ENCODE results near the gene SEC22C.
"Not testable (repeated sequence)": the region's sequence is repeated elsewhere in the genome, so short reads cannot be mapped to it uniquely, and the experiment has no call there.

Gene SEC22C, protein sequence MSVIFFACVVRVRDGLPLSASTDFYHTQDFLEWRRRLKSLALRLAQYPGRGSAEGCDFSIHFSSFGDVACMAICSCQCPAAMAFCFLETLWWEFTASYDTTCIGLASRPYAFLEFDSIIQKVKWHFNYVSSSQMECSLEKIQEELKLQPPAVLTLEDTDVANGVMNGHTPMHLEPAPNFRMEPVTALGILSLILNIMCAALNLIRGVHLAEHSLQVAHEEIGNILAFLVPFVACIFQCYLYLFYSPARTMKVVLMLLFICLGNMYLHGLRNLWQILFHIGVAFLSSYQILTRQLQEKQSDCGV

GRCh38 chr3:42581709-42582473 is at the start of gene SEC22C:
SEC22C (minus strand) TSS chr3:42581967; CDS start chr3:42569046, 12,921 bp downstream.
- DNase-seq = peak; percentile 94

GRCh38 chr3:42613462-42613861 is 31.7 kb upstream of the SEC22C start:
- DNase-seq = no peak

DNA sequence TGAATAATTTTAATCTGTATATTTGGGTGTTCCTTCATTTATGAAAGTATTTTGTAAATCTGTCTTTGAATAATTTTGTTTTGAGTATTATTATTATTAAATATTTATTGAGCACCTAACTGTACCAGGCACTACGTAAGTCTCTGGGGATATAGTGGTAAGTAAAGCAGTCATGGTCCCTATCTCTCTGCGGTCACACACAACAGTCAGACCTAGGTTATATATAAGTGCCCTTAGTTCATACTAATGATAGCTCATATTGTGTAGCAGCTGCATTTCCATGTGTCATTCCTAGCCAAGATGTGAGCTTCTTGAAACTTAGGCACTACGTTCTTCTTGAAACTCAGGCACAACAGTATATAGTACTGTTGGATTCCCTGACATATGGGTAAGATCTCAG is 31.2 kb upstream of the SEC22C start:
- no peak for DNase-seq

GRCh38 chr3:42612217-42612616 is 30.4 kb upstream of the SEC22C start:
- no peak for DNase-seq

DNA sequence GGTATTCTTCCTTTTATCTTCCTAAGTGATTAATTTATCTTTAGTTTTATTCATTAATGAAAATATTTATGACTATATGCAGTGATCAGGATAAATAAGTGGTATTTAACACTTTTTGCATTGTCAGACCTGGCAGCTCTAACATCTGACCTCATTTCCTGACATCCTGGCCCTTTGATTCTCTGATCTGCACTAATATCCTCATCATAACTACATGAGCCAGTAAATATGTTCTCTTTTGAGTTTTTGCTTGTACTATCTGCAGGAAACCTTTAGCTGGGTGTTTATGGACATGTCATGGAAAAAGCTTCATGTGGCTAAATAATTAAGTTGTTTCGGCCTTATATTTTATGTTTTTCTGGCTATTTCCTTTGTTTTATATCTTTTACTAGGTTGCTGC is 29.2 kb upstream of the SEC22C start:
- DNase-seq = no peak

- DNase-seq = no peak
Observed at GRCh38 chr3:42608581-42608980, 26.8 kb upstream of the SEC22C start.

DNA sequence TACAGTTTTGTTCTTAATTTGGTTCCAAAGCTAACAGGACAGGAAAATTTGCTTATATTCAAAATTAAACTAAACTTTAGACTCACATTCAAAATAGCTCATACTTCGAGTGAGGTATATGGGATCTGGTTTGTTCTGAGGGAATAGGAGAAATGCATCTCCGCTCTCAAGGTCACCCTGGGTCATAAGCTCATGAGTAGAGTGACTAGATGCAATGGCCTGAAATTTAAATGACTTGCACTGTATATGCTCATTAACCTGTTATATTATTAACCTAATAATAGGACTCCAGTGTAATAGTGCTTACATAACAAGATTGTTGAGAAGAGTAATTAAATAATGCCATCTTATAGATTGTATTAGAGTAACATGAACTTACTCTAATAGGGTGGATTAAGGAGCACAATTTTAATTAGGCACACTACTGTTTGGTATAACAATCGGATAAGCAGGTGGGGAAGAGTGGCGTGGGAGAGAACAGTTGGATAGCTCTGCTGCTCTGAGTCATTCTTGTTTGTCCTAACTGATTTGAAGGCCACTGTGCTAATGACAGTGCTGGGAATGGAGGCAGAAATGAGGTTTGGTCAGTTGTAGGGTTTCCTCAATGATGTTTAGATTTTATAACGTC is 23.9 kb upstream of the SEC22C start:
- DNase-seq = peak; percentile 4

- DNase-seq = no peak
Observed at GRCh38 chr3:42602961-42603360, 21.2 kb upstream of the SEC22C start.

GRCh38 chr3:42601896-42602581 is 20.3 kb upstream of the SEC22C start:
- DNase-seq = no peak

- no peak for DNase-seq
Observed at GRCh38 chr3:42600958-42601675, 19.4 kb upstream of the SEC22C start.

- peak; percentile 100 for DNase-seq
Observed at GRCh38 chr3:42600111-42600957, 18.6 kb upstream of the SEC22C start, which contains the start of gene NKTR. NKTR (plus strand) TSS chr3:42600686; CDS start chr3:42601007, 321 bp downstream.

DNA sequence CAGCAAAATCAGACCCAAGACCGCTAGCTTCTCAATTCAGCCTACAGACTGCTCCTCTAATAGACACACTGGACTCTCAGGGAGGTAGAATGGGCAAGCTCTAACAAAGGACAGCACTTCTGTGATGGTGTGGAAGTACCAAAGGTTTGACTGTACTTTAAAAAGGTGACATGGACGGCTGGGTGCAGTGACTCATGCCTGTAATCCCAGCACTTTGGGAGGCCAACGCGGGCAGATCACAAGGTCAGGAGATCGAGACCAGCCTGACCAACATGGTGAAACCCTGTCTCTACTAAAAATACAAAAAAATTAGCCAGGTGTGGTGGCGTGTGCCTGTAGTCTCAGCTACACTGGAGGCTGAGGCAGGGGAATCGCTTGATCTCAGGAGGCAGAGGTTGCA is 15.3 kb upstream of the SEC22C start:
- DNase-seq = not testable (repeated sequence)

DNA sequence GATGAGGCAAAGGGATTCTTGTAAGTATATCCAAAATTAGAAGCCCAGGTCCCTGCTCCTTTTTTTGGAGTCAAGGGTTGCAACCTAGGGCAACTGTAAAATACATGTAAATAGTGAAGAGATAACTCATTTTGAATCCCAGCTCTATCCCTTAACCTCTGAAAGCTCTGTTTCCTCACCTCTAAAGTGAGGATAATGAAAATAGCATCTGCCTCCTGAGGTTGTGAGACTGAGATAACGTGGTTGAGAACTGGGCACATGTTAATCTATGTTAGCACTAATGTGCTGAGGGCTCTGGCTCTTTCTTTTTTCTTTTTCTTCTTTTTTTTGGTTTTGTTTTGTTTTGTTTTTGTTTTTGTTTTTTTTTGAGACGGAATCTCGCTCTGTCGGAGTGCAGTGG is 13.9 kb upstream of the SEC22C start:
- no peak for DNase-seq

DNA sequence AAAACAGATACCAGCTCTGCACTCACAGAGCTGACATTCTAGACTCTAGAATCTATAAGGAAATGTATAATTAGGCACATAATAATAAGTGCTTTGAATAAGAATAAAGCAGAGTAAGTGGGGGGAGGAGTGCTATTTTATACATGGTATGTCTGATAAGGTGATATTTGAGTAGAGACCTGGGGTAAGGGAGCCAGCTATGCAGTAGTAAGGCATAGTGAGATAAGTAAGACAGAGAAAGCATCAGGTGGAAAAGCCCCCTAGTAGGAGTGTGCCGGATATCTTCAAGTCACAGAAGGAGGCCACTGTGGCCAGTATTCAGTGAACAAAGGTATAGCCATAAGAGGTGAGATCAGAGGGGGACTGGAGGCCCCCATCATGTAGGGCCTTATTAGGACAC is 11.9 kb upstream of the SEC22C start:
- DNase-seq = no peak

- DNase-seq = no peak
Observed at GRCh38 chr3:42591811-42592210, 10.0 kb upstream of the SEC22C start.

- DNase-seq = no peak
Observed at GRCh38 chr3:42590989-42591756, 9.4 kb upstream of the SEC22C start.

DNA sequence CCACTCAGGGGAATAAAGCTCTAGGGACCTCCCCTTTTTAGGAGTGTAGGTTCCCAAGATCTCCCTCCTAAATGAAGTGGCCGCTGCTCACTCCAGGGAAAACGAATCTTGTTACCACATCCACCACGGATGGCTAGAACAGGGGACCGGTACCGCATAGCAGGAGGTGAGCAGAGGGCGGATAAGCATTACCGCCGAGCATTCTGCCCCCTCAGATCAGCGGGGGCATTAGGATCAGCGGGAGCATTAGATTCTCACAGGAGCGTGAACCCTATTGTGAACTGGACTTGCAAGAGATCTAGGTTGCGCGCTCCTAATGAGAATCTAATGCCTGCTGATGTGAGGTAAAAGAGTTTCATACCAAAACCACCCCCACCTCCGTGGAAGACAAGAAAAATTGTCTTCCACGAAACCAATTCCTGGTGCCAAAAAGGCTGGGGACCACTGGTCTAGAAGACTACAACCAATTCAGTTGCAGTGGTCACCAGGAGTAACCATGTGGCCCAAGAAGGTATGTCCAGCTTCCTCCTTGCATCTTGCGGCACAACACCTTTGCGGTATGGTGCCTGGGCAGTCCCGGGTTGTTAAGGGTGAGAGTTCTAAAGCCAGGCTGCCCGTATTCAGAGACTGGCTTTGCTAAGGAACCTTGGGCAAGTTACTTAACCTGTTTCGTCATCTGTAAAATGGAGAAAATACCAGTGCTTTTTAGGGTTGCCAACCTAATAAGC is 7.8 kb upstream of the SEC22C start:
- DNase-seq = no peak

DNA sequence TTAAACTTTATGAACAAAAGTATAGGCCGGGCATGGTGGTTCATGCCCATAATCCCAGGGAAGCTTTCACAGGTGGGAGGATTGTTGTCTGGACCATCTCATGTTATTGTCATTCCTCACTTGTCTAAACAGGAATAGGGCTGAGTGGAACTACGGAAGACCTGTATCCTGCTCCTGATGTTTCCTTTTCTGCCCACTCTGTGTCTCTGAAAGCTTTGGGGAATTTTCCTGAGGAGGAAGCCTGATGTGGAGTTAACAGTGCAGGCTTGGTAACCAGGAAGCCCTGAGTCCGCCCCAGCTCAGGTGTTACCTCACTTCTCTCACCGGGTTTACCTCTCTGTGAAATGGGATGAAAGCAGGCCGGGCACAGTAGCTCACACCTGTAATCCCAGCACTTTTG is 6.9 kb upstream of the SEC22C start:
- no peak for DNase-seq

- no peak for DNase-seq
Observed at GRCh38 chr3:42582474-42583070, 805 bp upstream of the SEC22C start.

GRCh38 chr3:42581400-42581708 is 413 bp downstream of the SEC22C start:
- no peak for DNase-seq
